ENCODE results near the gene REG4. TPM values are rescaled to one million over a fixed set of nuclear protein-coding genes. Genes with fewer than 3 reads are reported as not detected.
"Not testable (repeated sequence)": the region's sequence is repeated elsewhere in the genome, so short reads cannot be mapped to it uniquely, and the experiment has no call there.

The REG4 gene
- total RNA-seq, 1 experiment from 2014 or later, result not detected

DNA sequence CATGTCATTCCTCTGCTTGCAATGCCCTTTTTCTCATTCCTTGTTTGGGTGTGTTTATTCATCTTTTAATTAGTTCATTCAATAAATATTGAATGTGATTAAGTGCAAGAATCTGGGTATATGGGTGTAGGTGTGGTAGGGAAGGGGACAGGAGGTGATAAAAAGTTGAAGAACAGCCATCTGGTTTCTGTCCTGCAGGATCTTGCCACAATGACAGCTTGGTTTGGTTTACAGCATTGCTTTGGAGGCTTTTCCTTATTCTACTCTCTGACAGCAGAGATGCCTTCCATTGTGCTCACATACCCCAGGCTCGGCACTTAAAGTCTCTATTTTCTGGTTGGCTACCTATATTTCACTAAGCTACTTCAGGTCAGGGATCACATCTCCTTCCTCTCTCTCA lies 3.0 kb upstream of the REG4 start:
- DNase-seq (ENCODE audit: low read depth), result no peak
- in situ Hi-C loops (cut with HindIII; ENCODE audit: low pct_unique_long_range_greater_than_20kb, low sequenced_read_pairs), result no loop called here

DNA sequence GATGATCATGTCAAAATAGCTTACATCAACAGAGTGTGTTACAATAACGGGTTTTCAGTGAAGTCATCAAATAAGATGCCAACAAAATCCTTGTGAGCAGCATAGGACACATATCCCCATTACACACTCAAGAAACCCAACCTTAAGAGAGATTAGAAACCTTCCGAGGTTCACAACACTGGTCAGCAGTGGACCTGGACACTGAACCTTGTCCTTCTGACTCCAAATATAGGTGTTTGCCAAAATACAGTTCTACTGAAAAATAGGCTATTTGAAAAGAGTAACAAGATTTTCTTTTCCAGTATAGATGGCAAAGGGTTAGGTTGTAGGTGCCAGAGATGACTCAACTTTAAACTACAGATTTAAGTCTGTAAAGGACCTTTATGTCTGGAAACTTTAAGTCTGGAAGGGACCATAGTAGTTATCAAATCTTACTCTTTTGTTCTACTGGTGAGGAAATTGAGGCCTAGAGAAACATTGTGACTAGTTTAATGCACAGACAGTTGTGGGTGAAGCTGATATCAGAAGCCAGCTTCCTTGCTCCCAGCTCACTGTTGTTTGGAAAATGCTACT lies 811 bp upstream of the REG4 start:
- in situ Hi-C loops (cut with HindIII; ENCODE audit: low pct_unique_long_range_greater_than_20kb, low sequenced_read_pairs), result no loop called here
- DNase-seq (ENCODE audit: low read depth), result no peak

DNA sequence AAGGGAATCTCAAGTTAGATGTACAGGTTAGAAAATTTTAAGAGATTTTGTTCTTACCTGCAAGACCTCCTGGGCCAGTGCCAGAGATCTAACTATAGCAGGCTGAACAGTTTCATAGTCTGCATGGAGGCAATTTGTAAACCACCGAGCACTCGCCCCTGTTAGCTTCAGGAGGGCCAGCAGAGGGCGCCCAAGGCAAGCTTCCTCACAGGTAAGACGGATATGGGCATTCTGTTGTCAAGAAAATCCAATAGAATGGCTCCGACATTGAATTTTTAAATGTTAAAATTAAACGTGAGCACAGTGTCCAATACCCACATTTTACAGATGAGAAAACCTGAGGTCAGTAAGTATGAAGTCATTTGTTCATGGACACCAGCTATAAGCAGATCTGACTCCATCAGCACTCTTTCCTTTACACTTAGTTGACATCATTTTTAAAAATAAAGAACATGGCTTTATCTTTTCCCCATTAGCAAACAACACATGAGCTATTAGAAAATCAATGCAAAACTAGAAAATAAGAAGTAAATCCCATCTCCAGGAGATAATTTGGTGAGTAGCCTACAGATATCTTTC lies 2.2 kb downstream of the REG4 start:
- DNase-seq (ENCODE audit: low read depth), result peak; percentile 45
- in situ Hi-C loops (cut with HindIII; ENCODE audit: low pct_unique_long_range_greater_than_20kb, low sequenced_read_pairs), result no loop called here

DNA sequence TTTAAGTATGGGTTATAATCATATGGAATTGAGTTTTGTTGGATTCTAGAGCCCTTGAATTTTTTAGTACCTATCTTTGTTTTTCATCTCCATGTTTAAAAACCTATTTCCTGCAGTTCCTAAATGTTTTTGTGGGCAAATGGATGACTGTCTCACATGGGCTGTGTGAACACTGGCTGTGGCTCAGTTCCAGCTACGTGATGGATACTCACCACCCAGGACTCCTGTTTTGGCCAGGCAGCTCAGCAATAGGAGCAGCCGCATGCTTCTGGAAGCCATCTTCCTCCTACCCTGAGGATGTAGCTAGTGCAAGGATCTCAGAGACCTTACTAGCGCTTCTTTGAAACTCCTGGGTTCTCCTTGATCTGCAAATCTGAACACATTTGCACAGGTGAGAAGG lies 2.8 kb downstream of the REG4 start:
- in situ Hi-C loops (cut with HindIII; ENCODE audit: low pct_unique_long_range_greater_than_20kb, low sequenced_read_pairs), result no loop called here
- no peak for DNase-seq (ENCODE audit: low read depth)

DNA sequence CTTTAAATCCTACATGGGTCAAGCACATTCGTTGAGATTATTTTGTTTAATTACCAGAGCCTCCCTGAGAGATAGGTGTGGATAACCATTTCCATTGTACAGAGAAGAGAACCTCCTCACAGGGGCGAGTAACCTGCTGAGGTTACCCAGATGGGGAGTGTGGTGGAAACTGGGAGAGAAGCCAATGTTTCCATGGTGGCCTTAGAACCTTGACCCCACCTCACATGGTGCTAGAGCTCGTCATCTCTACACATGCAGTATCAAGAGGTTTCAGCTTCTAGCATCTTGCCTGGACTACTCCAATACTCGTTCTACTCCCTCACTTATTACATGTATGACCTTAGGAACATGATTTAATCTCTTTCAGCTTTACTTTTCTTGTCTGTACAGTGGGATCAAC lies 4.8 kb downstream of the REG4 start:
- in situ Hi-C loops (cut with HindIII; ENCODE audit: low pct_unique_long_range_greater_than_20kb, low sequenced_read_pairs), result no loop called here
- no peak for DNase-seq (ENCODE audit: low read depth)

DNA sequence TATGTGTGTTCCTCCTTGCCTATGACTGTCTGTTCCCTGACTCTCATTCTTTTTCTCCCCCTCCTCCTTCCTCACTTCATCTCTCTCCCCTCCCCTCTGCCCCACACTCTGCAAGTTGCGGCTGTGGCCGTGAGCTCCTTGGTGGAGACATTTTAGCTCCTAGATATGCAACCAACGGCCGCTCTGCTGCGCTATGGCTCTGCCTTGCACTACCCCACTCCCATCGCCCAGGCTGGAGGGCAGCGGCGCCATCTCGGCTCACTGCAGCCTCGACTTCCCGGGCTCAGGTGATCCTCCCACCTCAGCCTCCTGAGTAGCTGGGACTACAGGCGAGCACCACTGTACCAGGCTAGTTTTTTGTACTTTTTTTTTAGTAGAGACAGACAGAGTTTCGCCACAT lies 5.5 kb downstream of the REG4 start:
- DNase-seq (ENCODE audit: low read depth), result no peak
- in situ Hi-C loops (cut with HindIII; ENCODE audit: low pct_unique_long_range_greater_than_20kb, low sequenced_read_pairs), result no loop called here

DNA sequence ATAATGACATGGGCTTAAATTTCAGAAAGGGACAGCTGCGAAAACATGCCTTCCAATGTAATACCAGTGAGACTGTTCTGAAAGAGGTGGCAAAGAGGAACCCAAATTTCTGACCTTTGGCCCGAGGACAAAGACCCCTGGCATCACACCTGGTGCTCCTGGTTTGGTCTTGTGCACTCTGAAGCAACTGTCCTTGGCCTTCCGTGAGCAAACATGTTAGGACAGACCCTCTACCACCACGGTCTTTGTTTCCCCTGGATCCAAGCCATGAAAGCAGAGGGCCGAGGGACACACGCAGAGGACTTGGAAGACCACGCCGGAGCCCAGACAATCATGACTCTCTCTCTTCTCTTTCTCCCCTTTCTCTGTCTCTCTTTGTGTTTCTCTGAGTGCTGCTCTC lies 6.0 kb downstream of the REG4 start:
- in situ Hi-C loops (cut with HindIII; ENCODE audit: low pct_unique_long_range_greater_than_20kb, low sequenced_read_pairs), result no loop called here

DNA sequence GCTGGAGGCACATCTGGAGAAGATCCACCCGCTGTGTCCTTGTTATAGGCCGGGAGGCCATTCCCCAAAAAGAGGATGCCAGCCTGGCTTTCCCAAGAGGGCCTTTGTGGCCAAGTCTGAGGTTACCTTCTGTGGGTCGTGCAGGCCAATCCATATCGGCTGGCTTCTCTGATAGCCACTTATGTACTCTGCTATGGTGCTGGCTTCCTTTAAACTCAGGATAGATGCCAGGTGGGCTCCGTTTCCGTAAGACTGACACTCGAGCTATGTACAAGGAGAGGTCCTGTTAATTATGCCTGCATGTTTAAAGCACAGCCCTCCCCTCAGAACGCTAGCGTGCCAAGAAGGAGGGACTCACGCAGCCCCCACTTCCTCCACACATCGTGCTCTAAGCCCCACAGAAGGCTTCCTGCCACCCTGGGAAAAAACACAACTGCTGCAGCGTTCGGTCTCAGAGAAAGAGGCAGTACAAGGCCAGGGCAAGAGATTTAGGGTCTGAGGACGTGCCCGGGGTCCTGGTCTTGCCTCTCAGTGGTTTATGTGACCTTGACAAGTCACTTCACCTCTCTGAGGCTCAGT lies 11.6 kb downstream of the REG4 start:
- in situ Hi-C loops (cut with HindIII; ENCODE audit: low pct_unique_long_range_greater_than_20kb, low sequenced_read_pairs), result no loop called here
- DNase-seq (ENCODE audit: low read depth), result no peak

More for the DNA sequence above, 6.0 kb downstream of the REG4 start:
- no peak for DNase-seq (ENCODE audit: low read depth)

DNA sequence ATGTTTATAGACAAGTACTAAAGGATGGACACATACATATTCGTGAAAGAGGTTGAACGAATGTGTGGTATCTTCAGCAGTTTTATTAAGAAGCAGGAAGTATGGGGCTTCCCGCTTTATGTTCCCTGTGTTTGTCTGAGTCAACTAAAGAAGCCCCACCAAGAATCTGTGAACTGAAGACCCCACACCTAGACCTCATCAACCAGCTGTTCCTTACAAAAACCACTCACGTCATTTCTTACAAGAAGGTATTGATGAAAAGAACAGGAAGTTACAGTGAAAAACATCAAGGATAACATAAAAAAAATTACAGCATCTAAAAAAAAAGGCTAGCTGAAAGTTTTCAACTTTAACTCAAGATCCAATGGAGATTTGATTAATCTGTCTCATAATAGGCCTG lies 12.3 kb downstream of the REG4 start:
- no peak for DNase-seq (ENCODE audit: low read depth)
- in situ Hi-C loops (cut with HindIII; ENCODE audit: low pct_unique_long_range_greater_than_20kb, low sequenced_read_pairs), result no loop called here

DNA sequence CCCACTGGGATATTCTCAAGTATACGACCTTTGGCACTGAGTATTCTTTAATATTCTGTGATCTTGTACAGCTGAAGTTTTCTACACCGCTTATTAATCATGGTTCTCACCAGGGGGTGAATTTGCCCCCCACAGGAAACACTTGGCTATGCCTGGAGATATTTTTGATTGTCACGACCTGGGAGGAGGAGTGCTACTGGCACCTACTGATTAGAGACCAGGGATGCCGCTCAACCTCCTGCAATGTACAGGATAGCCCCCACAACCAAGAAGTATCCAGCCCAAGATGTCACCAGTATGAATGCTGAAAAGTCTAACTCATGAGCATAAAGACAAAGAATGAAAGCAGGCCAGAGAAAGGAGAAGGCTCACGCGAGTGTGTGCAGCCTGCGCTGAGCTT lies 13.7 kb downstream of the REG4 start:
- in situ Hi-C loops (cut with HindIII; ENCODE audit: low pct_unique_long_range_greater_than_20kb, low sequenced_read_pairs), result no loop called here
- no peak for DNase-seq (ENCODE audit: low read depth)

DNA sequence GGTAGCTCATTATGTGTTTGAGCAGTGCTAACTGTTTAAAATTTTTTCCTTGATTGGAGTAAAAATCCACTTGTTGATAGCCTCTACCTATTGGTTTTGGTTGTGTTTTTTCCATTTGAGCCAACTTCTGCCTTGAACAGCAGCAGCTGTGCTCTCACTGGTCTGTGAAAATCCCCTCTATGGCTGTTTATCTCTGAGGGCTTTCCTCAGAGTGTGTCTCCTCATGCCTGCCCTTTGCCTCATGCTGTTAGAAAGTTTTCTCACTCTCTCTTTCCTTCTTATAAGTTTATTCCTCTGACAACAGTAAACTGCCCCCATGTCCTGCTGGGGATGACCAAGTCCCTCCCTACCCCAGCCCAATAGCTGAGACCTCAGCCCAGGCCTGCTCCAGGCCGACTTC lies 14.1 kb downstream of the REG4 start:
- in situ Hi-C loops (cut with HindIII; ENCODE audit: low pct_unique_long_range_greater_than_20kb, low sequenced_read_pairs), result no loop called here
- no peak for DNase-seq (ENCODE audit: low read depth)

DNA sequence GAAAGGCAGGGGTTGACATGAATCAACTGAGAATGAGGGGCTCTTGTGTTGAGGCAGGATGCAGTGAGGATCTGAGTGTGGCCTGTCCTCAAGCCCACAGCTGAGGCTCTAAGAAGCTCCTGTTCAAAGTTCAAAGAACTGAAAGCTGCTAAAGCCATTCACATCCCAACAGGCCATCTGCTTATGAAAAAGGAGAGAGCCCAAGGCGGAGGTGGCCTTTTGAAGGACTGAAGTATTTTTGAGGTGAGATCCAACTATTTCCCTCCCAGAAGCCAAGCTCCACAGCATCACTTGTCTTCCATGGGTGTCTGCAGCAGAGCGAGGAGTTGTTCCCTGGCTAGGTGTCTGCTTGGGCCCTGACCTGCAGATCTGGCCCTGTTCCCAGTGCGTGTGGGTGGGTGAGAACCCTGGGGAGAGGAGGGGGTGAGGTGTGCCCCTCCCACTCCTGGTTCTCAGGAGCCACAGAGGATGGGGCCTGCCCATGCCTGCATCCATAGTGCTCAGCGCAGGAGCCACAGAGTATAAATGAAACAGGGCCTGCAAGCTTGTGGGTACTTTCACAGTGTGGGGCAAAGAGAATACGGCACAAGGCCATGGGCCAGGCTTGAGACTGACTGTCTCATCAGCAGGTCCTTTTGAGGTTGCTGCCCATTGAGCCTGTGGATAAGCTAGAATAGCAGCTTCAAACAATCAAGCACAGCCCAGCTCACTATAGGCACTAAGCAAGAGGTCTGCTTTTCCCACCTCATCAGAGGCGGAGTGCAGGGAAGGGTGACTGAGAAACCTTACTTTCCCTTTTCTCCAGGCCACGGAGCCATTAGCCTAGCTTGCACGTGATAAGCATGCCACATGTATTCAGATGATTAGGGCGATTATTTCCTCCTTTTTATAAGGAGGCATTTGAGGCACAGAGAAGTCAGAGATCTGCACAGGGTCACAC lies 15.7 kb downstream of the REG4 start:
- DNase-seq (ENCODE audit: low read depth), result no peak
- in situ Hi-C loops (cut with HindIII; ENCODE audit: low pct_unique_long_range_greater_than_20kb, low sequenced_read_pairs), result no loop called here

DNA sequence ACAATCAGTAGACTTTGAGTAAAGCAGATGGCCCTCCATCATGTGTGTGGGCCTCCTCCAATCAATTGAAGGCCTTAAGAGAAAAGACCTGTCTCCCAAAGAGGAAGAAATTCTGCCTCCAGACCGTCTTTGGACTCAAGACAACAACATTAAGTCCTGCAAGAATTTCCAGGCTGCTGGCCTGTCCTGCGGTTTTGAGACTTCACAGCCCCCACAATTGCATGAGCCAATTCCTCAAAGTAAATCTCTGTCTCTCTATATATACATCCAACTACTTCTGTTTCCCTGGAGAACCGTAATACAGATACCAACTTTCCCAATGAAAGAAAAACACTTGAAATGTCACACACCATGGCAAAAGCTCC lies 16.4 kb downstream of the REG4 start:
- in situ Hi-C loops (cut with HindIII; ENCODE audit: low pct_unique_long_range_greater_than_20kb, low sequenced_read_pairs), result no loop called here
- DNase-seq (ENCODE audit: low read depth), result no peak

DNA sequence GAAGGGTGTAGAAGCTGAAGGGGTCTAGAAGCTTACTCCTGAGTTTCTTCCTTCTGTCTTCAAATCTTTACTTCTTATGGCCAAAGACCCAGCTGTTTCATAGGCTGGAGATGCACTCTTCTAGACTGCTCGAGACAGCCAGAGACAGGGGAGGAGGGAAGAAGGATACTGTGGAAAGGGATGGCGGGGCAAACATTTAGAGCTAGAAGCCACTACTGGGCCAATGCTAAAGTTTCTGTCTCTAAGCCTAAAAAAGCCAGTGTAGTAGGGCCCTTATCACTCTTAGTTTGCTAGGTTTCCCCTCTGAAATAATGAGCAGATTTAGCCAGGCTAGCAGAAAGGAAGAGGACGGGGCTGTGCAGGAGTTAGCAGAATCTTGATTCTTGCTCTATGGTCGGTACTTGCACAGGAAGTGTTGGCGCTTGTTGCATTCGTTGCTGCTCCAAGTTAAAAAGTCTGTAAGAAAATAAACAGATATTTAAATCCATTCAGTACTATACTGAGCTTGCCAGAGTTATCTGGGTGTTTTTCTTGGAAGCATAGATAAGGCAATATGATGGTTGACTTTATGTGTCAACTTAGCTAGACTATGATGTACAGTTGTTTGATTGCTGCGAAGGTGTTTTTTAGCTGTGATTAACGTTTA lies 16.9 kb downstream of the REG4 start:
- in situ Hi-C loops (cut with HindIII; ENCODE audit: low pct_unique_long_range_greater_than_20kb, low sequenced_read_pairs), result no loop called here
- no peak for DNase-seq (ENCODE audit: low read depth)

DNA sequence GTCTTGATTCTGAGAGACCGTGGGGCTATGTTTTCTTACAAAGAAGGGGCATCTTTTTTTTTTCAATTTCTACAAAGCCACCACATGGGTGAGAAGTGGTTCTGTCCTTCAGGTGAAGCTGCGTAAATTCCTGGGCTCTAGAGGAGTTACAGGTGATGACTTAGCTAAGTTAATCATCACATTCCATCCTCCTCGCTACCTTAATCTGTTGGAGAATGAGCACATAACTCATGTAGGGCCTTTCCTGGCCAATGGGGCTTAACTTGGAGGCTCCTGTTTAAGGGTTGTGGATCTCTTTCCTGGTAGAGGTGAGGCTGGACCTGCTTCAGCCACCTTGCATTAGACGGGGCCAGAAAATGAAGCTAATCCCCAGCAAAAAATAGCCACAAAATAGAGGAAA lies 19.9 kb downstream of the REG4 start:
- in situ Hi-C loops (cut with HindIII; ENCODE audit: low pct_unique_long_range_greater_than_20kb, low sequenced_read_pairs), result no loop called here
- no peak for DNase-seq (ENCODE audit: low read depth)

DNA sequence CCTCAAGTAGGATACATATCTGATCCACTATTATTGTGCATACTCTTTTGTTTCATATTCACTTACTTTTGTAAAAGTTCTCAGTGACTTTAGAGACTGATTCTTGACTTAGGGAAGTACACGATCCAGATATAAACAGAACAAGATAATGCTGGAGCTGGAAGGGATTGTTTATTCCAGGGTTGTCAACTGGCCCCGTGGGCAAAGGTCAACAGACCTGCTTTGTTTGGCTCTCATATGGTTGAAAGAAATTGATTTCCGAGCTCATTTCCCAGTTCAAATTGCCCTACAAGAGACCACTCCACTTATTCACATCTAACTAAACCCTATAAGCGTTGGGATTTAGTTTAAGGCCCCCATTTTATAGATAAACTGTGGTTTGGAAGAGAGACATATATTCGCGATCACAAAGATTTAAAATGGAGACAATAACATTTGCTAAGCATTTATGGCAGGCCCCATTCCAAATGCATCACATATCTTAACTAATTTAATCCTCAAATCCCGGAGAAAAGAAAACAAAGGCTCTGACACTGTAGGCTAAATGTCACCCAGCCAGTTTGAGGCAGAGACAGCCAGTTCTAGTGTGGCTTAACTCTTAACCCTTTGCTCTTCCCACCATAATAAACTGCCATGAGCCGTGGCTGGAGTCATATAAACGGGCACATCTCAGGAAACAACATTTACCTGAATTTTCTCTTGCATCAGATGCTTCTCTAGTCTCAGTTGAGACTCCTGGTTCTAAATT lies 20.6 kb downstream of the REG4 start:
- DNase-seq (ENCODE audit: low read depth), result no peak
- in situ Hi-C loops (cut with HindIII; ENCODE audit: low pct_unique_long_range_greater_than_20kb, low sequenced_read_pairs), result no loop called here

DNA sequence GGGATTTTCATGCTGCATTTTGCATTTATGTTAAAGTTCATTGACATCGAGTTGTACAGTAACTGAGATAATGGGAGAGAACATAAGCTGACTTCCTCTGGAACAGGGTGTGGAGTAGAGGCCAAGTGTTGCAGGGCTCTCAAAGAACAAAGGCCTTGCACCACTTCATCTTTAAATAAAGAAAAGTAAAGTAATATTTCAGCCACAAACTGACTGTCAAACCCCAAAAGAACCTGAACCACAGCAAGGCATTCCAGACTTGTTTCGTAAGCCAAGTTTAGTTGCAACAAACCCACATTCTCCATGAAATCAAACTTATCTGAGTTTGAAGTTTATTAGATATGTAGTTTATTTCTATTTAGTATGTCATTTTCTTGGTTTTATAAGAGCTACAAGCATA lies 23.5 kb downstream of the REG4 start:
- no peak for DNase-seq (ENCODE audit: low read depth)
- in situ Hi-C loops (cut with HindIII; ENCODE audit: low pct_unique_long_range_greater_than_20kb, low sequenced_read_pairs), result no loop called here

DNA sequence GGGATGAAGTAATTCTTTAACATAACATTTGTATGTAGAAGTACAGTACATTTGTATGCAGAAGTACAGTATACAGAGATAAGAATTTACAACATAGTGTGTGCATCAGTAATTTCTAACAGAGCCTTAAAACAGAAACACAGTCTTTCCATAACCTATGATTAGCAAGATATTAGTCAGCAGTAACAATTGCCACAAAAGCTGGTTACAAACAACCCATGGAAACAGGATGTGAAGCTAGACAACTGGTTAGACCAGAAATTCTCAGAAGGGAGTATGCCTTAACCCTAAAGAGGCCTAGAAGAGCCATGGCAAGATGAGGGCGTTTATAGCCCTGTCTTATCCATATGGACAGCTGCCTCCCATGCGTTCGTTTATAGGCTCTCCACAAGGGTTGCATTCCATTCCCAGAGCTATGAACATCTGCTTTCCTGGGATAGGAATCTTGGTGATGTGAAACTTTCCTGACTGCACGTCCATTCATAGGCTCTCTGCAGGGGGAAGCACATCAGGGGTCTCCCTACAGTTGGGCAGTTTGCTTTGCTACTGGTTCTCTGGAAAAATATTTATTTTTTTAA lies 24.7 kb downstream of the REG4 start:
- in situ Hi-C loops (cut with HindIII; ENCODE audit: low pct_unique_long_range_greater_than_20kb, low sequenced_read_pairs); DNase-seq (ENCODE audit: low read depth): not testable (repeated sequence)

Measured in Caki2 (cell line).